HepG2 (cell line): Measurements from ENCODE around the gene ZFAND2A. TPM values are rescaled to one million over a fixed set of nuclear protein-coding genes. Genes with fewer than 3 reads are reported as not detected.
A peak's percentile ranks its signal among the peaks of the same experiment; 100 is the strongest.

Experiments used
- ASH2L ChIP-seq: fragments of 300-600, 200-600 bp; sonication (generic); IDR thresholded peaks from 2 replicates; pipeline ENCODE4 v1.7.0; 2017; ENCODE audit warnings: low read depth, mild to moderate bottlenecking, moderate library complexity, mixed read lengths, low read length; ENCODE audit not compliant: insufficient read length
- CENPBD1 ChIP-seq: sonication (generic); formaldehyde crosslinking; IDR thresholded peaks from 2 replicates; pipeline ENCODE4 v1.8.0; 2022; ENCODE audit warnings: missing genetic modification reagents, low read depth, mild to moderate bottlenecking, borderline replicate concordance
- ELF3 ChIP-seq: IDR thresholded peaks from 2 replicates; pipeline ENCODE4 v1.6.1; 2016; ENCODE audit warnings: missing genetic modification reagents, missing compliant biosample characterization
- MTF1 ChIP-seq: sonication (generic); formaldehyde crosslinking; IDR thresholded peaks from 2 replicates; pipeline ENCODE4 v1.5.0; 2020; ENCODE audit warnings: missing genetic modification reagents
- MXI1 ChIP-seq: IDR thresholded peaks from 3 replicates; pipeline ENCODE4 v1.6.1; 2012; ENCODE audit warnings: low read depth, low read length, inconsistent platforms, borderline replicate concordance
- PAXIP1 ChIP-seq: sonication (generic); formaldehyde crosslinking; conservative IDR thresholded peaks from 2 replicates; pipeline ENCODE4 v1.4.0; 2020; ENCODE audit warnings: mild to moderate bottlenecking, missing genetic modification reagents, moderate library complexity
- SOX13 ChIP-seq, 3 experiments: fragments of 450-650 bp in 1 of 3; sonication (generic) in 1 of 3; formaldehyde crosslinking in 1 of 3; IDR thresholded peaks in 2 of 3; conservative IDR thresholded peaks in 1 of 3; 2 replicates each; pipeline versions ENCODE4 v1.5.0 to v1.6.1; 2016 to 2020; ENCODE audit warnings: antibody characterized with exemption in 1 of 3, mild to moderate bottlenecking in 1 of 3, missing compliant biosample characterization in 1 of 3, missing genetic modification reagents in 1 of 3, moderate library complexity in 1 of 3
- SP4 ChIP-seq: sonication (generic); formaldehyde crosslinking; IDR thresholded peaks from 2 replicates; pipeline ENCODE4 v1.8.1; 2023; ENCODE audit warnings: mild to moderate bottlenecking, missing genetic modification reagents
- ZFP91 ChIP-seq: sonication (generic); formaldehyde crosslinking; IDR thresholded peaks from 2 replicates; pipeline ENCODE4 v1.9.0; 2022; ENCODE audit warnings: missing genetic modification reagents, mild to moderate bottlenecking, borderline replicate concordance
- ZFYVE20 ChIP-seq: sonication (generic); formaldehyde crosslinking; IDR thresholded peaks from 2 replicates; pipeline ENCODE4 v1.8.0; 2023; ENCODE audit warnings: low read depth, mild to moderate bottlenecking, moderate library complexity, missing genetic modification reagents, borderline replicate concordance
- ZNF3 ChIP-seq: IDR thresholded peaks from 2 replicates; pipeline ENCODE4 v1.7.0; 2017; ENCODE audit warnings: inconsistent platforms
- ZNF30 ChIP-seq: sonication (generic); formaldehyde crosslinking; IDR thresholded peaks from 2 replicates; pipeline ENCODE4 v1.5.0; 2020; ENCODE audit warnings: mild to moderate bottlenecking, missing genetic modification reagents
- ZNF562 ChIP-seq: sonication (generic); formaldehyde crosslinking; IDR thresholded peaks from 2 replicates; pipeline ENCODE4 v1.8.0; 2022; ENCODE audit warnings: missing genetic modification reagents, borderline replicate concordance
- ZNF567 ChIP-seq: sonication (generic); formaldehyde crosslinking; IDR thresholded peaks from 2 replicates; pipeline ENCODE4 v1.8.1; 2023; ENCODE audit warnings: mild to moderate bottlenecking, missing genetic modification reagents, borderline replicate concordance
- ZNF589 ChIP-seq: sonication (generic); formaldehyde crosslinking; conservative IDR thresholded peaks from 2 replicates; pipeline ENCODE4 v1.8.0; 2022; ENCODE audit warnings: mild to moderate bottlenecking, moderate library complexity, missing genetic modification reagents
- ZNF691 ChIP-seq: sonication (generic); formaldehyde crosslinking; IDR thresholded peaks from 2 replicates; pipeline ENCODE4 v1.4.0; 2020; ENCODE audit warnings: missing genetic modification reagents, low read depth, mild to moderate bottlenecking, borderline replicate concordance
- ZNF740 ChIP-seq: sonication (generic); formaldehyde crosslinking; IDR thresholded peaks from 2 replicates; pipeline ENCODE4 v1.4.0; 2020; ENCODE audit warnings: missing genetic modification reagents
- ZNF850 ChIP-seq: sonication (generic); formaldehyde crosslinking; conservative IDR thresholded peaks from 2 replicates; pipeline ENCODE4 v1.9.0; 2021; ENCODE audit warnings: mild to moderate bottlenecking, missing genetic modification reagents
- ZNF891 ChIP-seq: sonication (generic); formaldehyde crosslinking; IDR thresholded peaks from 2 replicates; pipeline ENCODE4 v1.5.0; 2020; ENCODE audit warnings: mild to moderate bottlenecking, missing genetic modification reagents
- polyA plus RNA-seq, 8 experiments: library from polyadenylated mRNA; depleted of rRNA in 3 of 8; stranded (reverse) in 7 of 8; unstranded in 1 of 8; fragments of >200 nt; fragmentation: Illumina TruSeq in 4 of 8; extraction: Trizol in 4 of 8; gene quantifications; 2 replicates each; pipeline versions ENCODE4 v1.2.1 to v1.2.3, GENCODE V29; 2011 to 2016; ENCODE audit warnings: low read depth in 4 of 8, missing spikeins in 1 of 8, mixed read lengths in 1 of 8; ENCODE audit not compliant: insufficient read depth in 1 of 8
- total RNA-seq, 5 experiments: library from RNA; depleted of rRNA; stranded (reverse); fragments of >200 nt; fragmentation: Illumina TruSeq; extraction: Trizol; gene quantifications; 2 replicates each; pipeline ENCODE4 v1.2.3, GENCODE V29; 2016; ENCODE audit warnings: low read depth in 1 of 5

Gene ZFAND2A
- total and polyA plus RNA-seq, 2 of the 13 experiments (the other 11 are each of a cell fraction or from before 2014, with no cell fraction given): 140 to 153 TPM

GRCh38 chr7:1169409-1170368 is 9.7 kb upstream of the ZFAND2A start (continued):
- TF ChIP-seq ZNF740 (CRISPR knock-in tag): peak; percentile 57
- no peak for TF ChIP-seq CENPBD1 (CRISPR knock-in tag)
- no peak for TF ChIP-seq ZNF562
- TF ChIP-seq PAXIP1: peak; percentile 56
- 0 out of 2 replicates have a peak, but pooled peaks have one; percentile 85 for TF ChIP-seq ZNF567 (CRISPR knock-in tag)
- TF ChIP-seq ZNF3 (CRISPR knock-in tag): no peak
- no peak for TF ChIP-seq SOX13 (IDR thresholded peaks at IDR 0.05)
- TF ChIP-seq SOX13 (CRISPR knock-in tag; conservative IDR thresholded peaks at IDR 0.05 in 1 of 2, IDR thresholded peaks at IDR 0.05 in 1 of 2): no peak; a peak in 1 of 4 replicates
- peak; percentile 79 for TF ChIP-seq ELF3 (CRISPR knock-in tag)
- TF ChIP-seq MXI1: peak; percentile 86; the same call in 2 of the 3 replicates
- TF ChIP-seq ASH2L: peak; percentile 39
- TF ChIP-seq SP4 (CRISPR knock-in tag): peak; percentile 91
- TF ChIP-seq MTF1 (CRISPR knock-in tag): no peak
- TF ChIP-seq ZNF589: no peak
- TF ChIP-seq ZFYVE20 (CRISPR knock-in tag): no peak
- peak; percentile 34; the same call in 1 of the 2 replicates for TF ChIP-seq ZNF891 (CRISPR knock-in tag)
- 0 out of 2 replicates have a peak, but pooled peaks have one; percentile 48 for TF ChIP-seq ZNF30 (CRISPR knock-in tag)
- TF ChIP-seq ZNF850 (CRISPR knock-in tag): no peak
- TF ChIP-seq ZFP91 (CRISPR knock-in tag): peak; percentile 84
- no peak for TF ChIP-seq ZNF691 (CRISPR knock-in tag)
